ENCODE measurements around the gene AMBP.

DNA sequence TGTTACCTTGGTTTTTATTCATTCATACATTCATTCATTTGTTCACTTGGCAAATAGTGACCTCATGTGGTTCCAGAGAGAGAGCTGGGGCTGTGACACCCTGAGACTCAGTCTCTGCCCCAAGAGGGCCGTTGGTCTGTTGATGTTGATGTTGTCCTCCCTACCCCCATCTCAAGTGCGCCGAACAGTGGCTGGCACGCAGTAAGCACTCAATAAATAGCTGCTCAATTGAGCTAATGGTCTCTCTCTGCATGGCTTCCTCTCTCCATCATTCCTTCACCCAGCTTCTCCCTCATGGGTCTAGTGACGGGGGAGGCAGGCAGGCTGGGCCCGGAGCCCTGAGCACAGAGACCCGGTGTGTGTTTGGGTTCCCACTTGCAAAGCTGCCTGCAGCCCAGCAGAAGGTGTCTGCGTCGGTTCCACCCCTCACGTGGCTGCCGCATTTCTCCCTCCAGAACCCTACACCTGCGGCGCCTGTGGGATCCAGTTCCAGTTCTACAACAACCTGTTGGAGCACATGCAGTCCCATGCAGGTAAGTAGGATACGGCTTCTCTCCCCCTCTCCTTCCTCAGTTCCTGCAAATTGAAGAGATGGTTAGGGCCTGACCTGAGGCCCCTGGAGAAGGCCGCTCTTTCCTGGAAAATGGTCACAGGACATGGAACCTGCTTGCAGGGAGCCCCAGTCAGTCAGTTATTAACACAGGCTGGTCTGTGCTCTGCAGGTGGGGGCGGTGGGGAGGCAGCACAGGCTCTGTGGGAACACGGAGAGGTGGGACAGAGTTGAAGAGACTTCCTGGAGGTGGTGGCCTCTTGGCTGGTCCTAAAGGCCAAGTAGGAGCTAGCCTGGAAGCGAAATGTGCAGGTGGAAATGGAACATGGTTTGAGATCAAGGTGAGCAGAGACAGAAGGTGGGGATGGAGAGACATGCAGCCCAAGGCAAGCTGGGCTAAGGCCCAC lies 42.0 kb downstream of the AMBP start:
- TF ChIP-seq, protein P1, sequence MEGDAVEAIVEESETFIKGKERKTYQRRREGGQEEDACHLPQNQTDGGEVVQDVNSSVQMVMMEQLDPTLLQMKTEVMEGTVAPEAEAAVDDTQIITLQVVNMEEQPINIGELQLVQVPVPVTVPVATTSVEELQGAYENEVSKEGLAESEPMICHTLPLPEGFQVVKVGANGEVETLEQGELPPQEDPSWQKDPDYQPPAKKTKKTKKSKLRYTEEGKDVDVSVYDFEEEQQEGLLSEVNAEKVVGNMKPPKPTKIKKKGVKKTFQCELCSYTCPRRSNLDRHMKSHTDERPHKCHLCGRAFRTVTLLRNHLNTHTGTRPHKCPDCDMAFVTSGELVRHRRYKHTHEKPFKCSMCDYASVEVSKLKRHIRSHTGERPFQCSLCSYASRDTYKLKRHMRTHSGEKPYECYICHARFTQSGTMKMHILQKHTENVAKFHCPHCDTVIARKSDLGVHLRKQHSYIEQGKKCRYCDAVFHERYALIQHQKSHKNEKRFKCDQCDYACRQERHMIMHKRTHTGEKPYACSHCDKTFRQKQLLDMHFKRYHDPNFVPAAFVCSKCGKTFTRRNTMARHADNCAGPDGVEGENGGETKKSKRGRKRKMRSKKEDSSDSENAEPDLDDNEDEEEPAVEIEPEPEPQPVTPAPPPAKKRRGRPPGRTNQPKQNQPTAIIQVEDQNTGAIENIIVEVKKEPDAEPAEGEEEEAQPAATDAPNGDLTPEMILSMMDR (IDR thresholded peaks at IDR 0.05), result no peak
- no peak for TF ChIP-seq EZH2 (IDR thresholded peaks at IDR 0.05)
- TF ChIP-seq EZH2phosphoT487 (IDR thresholded peaks at IDR 0.05), result no peak

Measured in neural progenitor cell (in vitro differentiated cells).